HEK293T (cell line): Measurements from ENCODE around the gene ZNF81.

Experiments used
- BHLHE40 ChIP-seq: fragments of 450-650 bp; IDR thresholded peaks from 2 replicates; pipeline ENCODE4 v1.6.1; 2016; ENCODE audit warnings: mild to moderate bottlenecking, moderate library complexity, borderline replicate concordance
- FOXA1 ChIP-seq: fragments of 450-650 bp; IDR thresholded peaks from 2 replicates; pipeline ENCODE4 v1.6.1; 2016; ENCODE audit warnings: mild to moderate bottlenecking
- HDGF ChIP-seq: fragments of 450-650 bp; IDR thresholded peaks from 2 replicates; pipeline ENCODE4 v1.6.1; 2017; ENCODE audit warnings: antibody characterized with exemption, borderline replicate concordance
- PKNOX1 ChIP-seq: fragments of 450-650 bp; IDR thresholded peaks from 2 replicates; pipeline ENCODE4 v1.6.1; 2016
- SUZ12 ChIP-seq: fragments of 450-650 bp; IDR thresholded peaks from 2 replicates; pipeline ENCODE4 v1.6.1; 2016; ENCODE audit warnings: mild to moderate bottlenecking
- ZNF384 ChIP-seq: fragments of 450-650 bp; IDR thresholded peaks from 2 replicates; pipeline ENCODE4 v1.6.1; 2016

GRCh38 chrX:47817421-47817820, 19.3 kb upstream of the ZNF81 start:
- no peak for TF ChIP-seq BHLHE40
- no peak for TF ChIP-seq PKNOX1
- no peak for TF ChIP-seq FOXA1
- no peak for TF ChIP-seq SUZ12
- no peak for TF ChIP-seq ZNF384
- no peak for TF ChIP-seq HDGF
